Measurements from ENCODE around the gene CDX2. TPM values are rescaled to one million over a fixed set of nuclear protein-coding genes. Genes with fewer than 3 reads are reported as not detected.

Gene CDX2
- total RNA-seq: not detected

GRCh38 chr13:27969082-27969865, at the start of gene CDX2:
Gene CDX2 (minus strand): TSS chr13:27969315. CDS start chr13:27969006, 309 bp downstream.
- TF ChIP-seq, protein P1, sequence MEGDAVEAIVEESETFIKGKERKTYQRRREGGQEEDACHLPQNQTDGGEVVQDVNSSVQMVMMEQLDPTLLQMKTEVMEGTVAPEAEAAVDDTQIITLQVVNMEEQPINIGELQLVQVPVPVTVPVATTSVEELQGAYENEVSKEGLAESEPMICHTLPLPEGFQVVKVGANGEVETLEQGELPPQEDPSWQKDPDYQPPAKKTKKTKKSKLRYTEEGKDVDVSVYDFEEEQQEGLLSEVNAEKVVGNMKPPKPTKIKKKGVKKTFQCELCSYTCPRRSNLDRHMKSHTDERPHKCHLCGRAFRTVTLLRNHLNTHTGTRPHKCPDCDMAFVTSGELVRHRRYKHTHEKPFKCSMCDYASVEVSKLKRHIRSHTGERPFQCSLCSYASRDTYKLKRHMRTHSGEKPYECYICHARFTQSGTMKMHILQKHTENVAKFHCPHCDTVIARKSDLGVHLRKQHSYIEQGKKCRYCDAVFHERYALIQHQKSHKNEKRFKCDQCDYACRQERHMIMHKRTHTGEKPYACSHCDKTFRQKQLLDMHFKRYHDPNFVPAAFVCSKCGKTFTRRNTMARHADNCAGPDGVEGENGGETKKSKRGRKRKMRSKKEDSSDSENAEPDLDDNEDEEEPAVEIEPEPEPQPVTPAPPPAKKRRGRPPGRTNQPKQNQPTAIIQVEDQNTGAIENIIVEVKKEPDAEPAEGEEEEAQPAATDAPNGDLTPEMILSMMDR (IDR thresholded peaks at IDR 0.05; ENCODE audit: low read depth): no peak

GRCh38 chr13:28014301-28014700, 45.2 kb upstream of the CDX2 start:
- TF ChIP-seq, protein P1 (IDR thresholded peaks at IDR 0.05; ENCODE audit: low read depth): no peak

- TF ChIP-seq, protein P1 (IDR thresholded peaks at IDR 0.05; ENCODE audit: low read depth): no peak
Observed at GRCh38 chr13:28013482-28013881, 44.4 kb upstream of the CDX2 start.

GRCh38 chr13:28012896-28013295, 43.8 kb upstream of the CDX2 start:
- TF ChIP-seq, protein P1 (IDR thresholded peaks at IDR 0.05; ENCODE audit: low read depth): no peak

DNA sequence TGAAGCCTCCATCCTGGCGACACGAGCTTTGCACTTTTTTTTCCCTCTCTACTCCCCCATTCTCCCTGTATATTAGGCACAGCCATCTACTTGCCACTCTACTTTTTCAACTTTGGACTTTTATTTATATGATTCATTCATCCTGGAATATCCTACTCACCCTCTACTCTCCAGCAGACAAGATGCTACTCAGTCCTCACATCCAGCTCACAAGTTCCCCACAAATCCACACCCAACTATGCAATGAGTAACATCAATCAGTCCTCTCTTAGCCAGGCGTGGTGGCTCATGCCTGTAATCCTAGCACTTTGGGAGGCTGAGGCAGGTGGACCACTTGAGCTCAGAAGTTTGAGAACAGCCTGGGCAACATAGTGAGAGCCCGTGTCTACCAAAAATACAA, 43.3 kb upstream of the CDX2 start:
- TF ChIP-seq, protein P1 (IDR thresholded peaks at IDR 0.05; ENCODE audit: low read depth): no peak

DNA sequence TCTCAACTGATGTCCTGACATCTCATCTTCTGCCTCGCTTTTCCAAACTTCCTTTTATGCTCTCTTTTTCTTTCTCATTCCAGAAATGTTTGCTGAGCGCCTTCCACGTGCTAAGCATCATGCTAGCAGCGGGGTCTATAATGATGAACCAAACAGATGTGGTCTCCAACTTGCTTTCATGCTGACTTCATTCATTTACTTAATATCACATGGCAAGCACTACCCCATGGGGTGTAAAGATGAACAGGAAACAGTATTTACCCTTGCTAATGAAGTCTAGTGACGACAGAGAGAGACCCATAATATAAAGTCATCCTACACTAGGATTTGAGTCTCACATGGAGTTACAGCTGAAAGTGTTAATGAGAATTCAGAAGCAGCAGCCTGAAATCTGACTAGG, 40.9 kb upstream of the CDX2 start:
- TF ChIP-seq, protein P1 (IDR thresholded peaks at IDR 0.05; ENCODE audit: low read depth): no peak

GRCh38 chr13:28002886-28003698, 34.0 kb upstream of the CDX2 start:
- TF ChIP-seq, protein P1 (IDR thresholded peaks at IDR 0.05; ENCODE audit: low read depth): no peak

All from subcutaneous adipose tissue (tissue), 4 donors.